Upper lobe of right lung (tissue), 1 donor: ENCODE measurements around the gene OLA1. TPM values are rescaled to one million over a fixed set of nuclear protein-coding genes. Genes with fewer than 3 reads are reported as not detected.
A peak's percentile ranks its signal among the peaks of the same experiment; 100 is the strongest.

Experiments
- ATAC-seq: fragments of 200-7000 bp; cut with Tn5 transposase; one replicate; pipeline ENCODE4 v1.9.1; 2020; ENCODE audit warnings: mild to moderate bottlenecking, moderate library complexity
- DNase-seq: peaks from one replicate; pipeline ENCODE4 v3.0.0-alpha.2; 2020
- H3K27ac ChIP-seq: fragments of 200-600 bp; one replicate; pipeline ENCODE4 v1.8.0; 2022
- H3K27me3 ChIP-seq: fragments of 200-600 bp; one replicate; pipeline ENCODE4 v1.8.0; 2022; ENCODE audit warnings: mild to moderate bottlenecking
- H3K36me3 ChIP-seq: fragments of 200-600 bp; one replicate; pipeline ENCODE4 v1.8.0; 2022
- H3K4me1 ChIP-seq: fragments of 200-600 bp; one replicate; pipeline ENCODE4 v1.8.0; 2022
- H3K4me3 ChIP-seq: fragments of 200-600 bp; one replicate; pipeline ENCODE4 v1.8.0; 2022; ENCODE audit warnings: mild to moderate bottlenecking
- H3K9me3 ChIP-seq: fragments of 200-600 bp; one replicate; pipeline ENCODE4 v1.8.0; 2022
- intact Hi-C: fragments of 100-400 bp; cut with DNase I; formaldehyde crosslinking; loops from one replicate; pipeline ENCODE4 v1.11.0; 2022
- total RNA-seq: library from RNA; stranded (reverse); fragmentation: NEBNext Ultra II Directional; extraction: Animal tissue kit (Norgen Biotek cat#: 25700); gene quantifications from one replicate; pipeline ENCODE4 v1.2.1, GENCODE V29; 2021
- TF ChIP-seq, protein P1 (sequence below): fragments of 200-600 bp; IDR thresholded peaks from one replicate; pipeline ENCODE4 v1.8.0; 2022; ENCODE audit warnings: antibody characterized with exemption
- donor health status: DM: no; HTN: yes; CAD: no; lungs with severe emphysema.

The OLA1 gene
- total RNA-seq, 1 donor from 2014 or later, result 50.2 TPM

DNA sequence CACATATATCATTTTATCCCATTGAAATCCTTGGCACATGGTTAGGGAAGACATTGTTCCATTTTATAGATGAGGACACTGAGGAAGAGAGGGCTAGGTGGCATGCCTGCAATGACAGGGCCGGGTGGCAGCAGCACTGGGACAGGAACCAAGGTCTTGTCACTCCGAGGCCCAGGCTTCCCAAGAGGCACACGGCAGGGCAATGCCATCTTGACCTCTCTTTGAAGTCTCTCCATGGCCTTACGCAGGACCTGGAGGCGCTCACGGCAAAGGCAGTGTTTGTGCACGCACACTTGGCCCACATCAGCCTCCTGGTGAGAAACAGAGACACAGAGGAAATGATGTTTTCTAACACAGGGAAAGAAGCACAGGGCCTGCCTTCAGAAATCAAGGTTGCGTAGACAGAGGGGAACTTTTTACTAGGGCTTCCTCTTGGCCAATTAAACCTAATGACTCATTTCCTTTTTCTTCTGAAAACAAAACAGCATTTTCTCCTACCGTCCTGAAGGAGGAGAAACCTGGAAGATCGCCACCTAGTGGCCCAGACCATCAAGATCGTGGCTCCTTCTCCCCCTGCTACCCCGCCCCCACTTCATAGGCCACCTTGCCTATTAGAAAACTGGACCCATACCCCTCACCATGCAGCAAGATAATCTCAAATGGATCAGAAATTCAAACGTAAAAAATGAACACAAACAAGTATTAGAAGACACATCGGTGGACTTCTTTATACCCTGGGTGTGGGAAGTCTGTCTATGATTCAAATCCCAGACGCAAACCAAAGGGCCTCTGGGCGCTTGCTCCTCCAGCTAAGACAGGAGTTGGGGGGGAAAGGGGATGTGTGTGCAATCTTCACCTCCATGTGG is 208.5 kb downstream of the OLA1 start:
- ATAC-seq, result peak; percentile 96
- peak; percentile 88 for DNase-seq
- Histone ChIP-seq H3K4me3 (peak overlapping the region; percentile 30), H3K27ac (peak overlapping the region; percentile 86), H3K27me3 (no peaks in the 10 kb centered on the region), H3K4me1 (peaks cover 12% of the 10 kb centered on the region), H3K36me3 (no peaks in the 10 kb centered on the region), H3K9me3 (no peaks in the 10 kb centered on the region)
- intact Hi-C loops, result no loop called here
- TF ChIP-seq, protein P1, sequence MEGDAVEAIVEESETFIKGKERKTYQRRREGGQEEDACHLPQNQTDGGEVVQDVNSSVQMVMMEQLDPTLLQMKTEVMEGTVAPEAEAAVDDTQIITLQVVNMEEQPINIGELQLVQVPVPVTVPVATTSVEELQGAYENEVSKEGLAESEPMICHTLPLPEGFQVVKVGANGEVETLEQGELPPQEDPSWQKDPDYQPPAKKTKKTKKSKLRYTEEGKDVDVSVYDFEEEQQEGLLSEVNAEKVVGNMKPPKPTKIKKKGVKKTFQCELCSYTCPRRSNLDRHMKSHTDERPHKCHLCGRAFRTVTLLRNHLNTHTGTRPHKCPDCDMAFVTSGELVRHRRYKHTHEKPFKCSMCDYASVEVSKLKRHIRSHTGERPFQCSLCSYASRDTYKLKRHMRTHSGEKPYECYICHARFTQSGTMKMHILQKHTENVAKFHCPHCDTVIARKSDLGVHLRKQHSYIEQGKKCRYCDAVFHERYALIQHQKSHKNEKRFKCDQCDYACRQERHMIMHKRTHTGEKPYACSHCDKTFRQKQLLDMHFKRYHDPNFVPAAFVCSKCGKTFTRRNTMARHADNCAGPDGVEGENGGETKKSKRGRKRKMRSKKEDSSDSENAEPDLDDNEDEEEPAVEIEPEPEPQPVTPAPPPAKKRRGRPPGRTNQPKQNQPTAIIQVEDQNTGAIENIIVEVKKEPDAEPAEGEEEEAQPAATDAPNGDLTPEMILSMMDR, result peak; percentile 85

DNA sequence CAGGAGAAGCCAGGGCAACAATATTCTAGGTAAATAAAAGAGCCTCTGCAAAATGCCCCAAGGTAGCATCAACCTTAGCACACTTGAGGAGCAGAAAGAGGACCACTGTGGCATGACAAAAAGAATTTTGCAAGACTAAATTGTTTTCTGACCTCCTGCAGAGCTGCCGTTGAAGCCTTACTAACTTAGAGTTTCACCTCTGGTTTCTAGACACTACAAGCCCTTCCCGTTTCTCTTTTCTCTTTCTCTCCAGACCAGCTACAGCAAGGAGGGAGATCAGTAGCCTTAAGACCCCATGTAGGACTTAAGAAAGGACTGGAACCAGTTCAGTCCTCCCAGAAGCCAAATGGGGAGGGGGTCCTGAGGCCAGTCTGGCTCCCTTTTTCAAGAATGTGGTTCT is 209.9 kb downstream of the OLA1 start:
- Histone ChIP-seq H3K4me3 (no peak overlapping the region), H3K9me3 (no peaks in the 10 kb centered on the region), H3K36me3 (no peaks in the 10 kb centered on the region), H3K27ac (no peak overlapping the region), H3K4me1 (peaks cover 12% of the 10 kb centered on the region), H3K27me3 (no peaks in the 10 kb centered on the region)
- TF ChIP-seq, protein P1, result no peak
- intact Hi-C loops, result no loop called here
- ATAC-seq (no peak), DNase-seq (no peak)

DNA sequence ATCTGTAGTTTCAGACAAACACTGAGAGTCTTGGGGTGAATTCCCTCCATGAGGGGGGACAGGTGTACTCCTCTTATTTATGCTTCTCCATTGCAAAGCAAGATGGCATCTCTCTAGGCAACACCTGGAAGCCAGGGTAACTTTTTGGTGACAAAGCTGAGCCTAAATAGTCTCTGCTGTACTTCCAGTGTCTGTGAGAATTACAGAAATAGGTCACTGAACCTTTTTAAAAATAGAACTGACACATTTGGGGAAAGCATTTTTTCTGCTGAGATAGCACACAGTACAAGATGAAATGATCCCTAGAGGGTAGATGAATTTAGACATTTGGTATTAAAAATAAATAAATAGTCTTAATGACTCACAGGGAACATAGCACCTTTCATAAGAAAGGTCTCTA is 211.5 kb downstream of the OLA1 start:
- DNase-seq, result no peak
- Histone ChIP-seq H3K4me3 (peak overlapping the region; percentile 1), H3K27me3 (no peaks in the 10 kb centered on the region), H3K9me3 (no peaks in the 10 kb centered on the region), H3K36me3 (no peaks in the 10 kb centered on the region), H3K4me1 (peaks cover 14% of the 10 kb centered on the region), H3K27ac (peak overlapping the region; percentile 32)
- TF ChIP-seq, protein P1, result no peak
- intact Hi-C loops, result no loop called here
- no peak for ATAC-seq

DNA sequence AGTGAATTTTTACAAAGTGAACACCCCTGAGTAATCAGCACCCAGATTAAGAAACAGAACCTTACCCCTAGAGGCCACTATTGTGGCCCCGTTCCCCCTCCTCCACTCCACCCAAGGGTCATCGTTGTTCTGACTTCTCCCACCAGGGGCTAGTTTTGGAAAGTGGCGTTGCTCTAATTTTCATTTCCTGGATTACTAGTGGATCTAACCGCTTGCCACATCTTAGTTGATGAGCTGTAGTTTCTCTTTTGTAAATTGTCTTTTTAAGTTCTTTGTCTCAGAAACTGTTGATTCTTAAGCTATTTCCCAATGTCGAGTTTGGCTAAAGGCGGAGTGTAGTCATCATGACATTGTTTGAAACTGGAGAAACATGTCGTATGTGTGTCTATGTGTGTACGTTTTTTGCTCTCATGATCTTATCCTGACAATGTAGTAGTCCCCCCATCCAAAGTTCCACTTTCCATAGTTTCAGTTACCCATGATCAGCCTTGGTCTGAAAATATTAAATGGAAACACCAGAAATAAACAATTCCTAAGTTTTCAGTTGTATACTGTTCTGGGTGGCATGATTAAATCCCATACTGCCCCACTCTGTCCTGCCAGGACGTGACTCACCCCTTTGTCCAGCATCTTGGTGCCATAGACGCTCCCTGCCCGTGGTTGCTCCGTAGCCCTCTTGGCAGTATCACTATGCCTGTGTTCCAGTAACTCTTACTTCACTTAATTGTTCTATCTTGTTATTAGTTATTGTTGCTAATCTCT is 212.2 kb downstream of the OLA1 start:
- DNase-seq (no peak), ATAC-seq (peak; percentile 32)

DNA sequence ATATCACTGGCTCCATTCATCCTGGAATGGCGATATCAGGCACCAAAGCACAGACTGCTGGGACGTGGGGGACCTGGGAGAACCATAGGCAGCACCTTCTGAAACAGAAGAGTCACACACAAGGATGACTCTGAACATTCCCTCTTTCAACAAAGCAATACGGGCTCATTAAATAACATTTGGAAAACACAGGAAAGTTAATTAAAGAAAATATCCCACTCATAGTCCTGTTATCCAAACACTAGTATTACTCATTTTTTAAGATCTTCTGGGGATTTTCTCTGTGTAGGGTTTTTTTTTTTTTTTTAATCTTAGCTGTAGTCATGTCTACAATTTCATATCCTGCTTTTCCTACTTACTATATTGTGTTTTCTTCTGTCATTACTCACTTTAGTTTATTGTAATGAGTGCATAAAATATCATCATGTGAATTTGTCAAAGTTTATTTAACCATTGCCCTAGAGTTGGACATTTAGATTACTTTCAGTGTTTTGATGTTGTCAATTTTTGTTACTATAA is 213.2 kb downstream of the OLA1 start:
- H3K4me1 ChIP-seq, result peaks cover 14% of the 10 kb centered on the region
- H3K9me3 ChIP-seq, result no peaks in the 10 kb centered on the region
- ATAC-seq (no peak), DNase-seq (no peak)
- TF ChIP-seq, protein P1, result no peak
- H3K4me3 ChIP-seq, result no peak overlapping the region
- intact Hi-C loops, result no loop called here
- no peak overlapping the region for H3K27ac ChIP-seq
- no peaks in the 10 kb centered on the region for H3K36me3 ChIP-seq
- no peaks in the 10 kb centered on the region for H3K27me3 ChIP-seq

More for the DNA sequence above, 212.2 kb downstream of the OLA1 start:
- Histone ChIP-seq H3K4me3 (peak overlapping the region; percentile 1), H3K4me1 (peaks cover 14% of the 10 kb centered on the region), H3K36me3 (no peaks in the 10 kb centered on the region), H3K9me3 (no peaks in the 10 kb centered on the region), H3K27me3 (no peaks in the 10 kb centered on the region), H3K27ac (peak overlapping the region; percentile 32)
- TF ChIP-seq, protein P1, result peak; percentile 37
- intact Hi-C loops, result no loop called here
